Mesodermal cell (in vitro differentiated cells): ENCODE results near the gene RIPK3.
"Not testable (repeated sequence)": the region's sequence is repeated elsewhere in the genome, so short reads cannot be mapped to it uniquely, and the experiment has no call there.

Experiments
- H3K27ac ChIP-seq: 2 replicates; pipeline ENCODE4 v1.7.0; 2013; ENCODE audit warnings: mild to moderate bottlenecking, low read depth, low read length, moderate library complexity; ENCODE audit not compliant: severe bottlenecking
- H3K36me3 ChIP-seq: 2 replicates; pipeline ENCODE4 v1.7.1; 2013; ENCODE audit warnings: mild to moderate bottlenecking, low read length, moderate library complexity; ENCODE audit not compliant: control insufficient read depth, insufficient read depth
- H3K4me1 ChIP-seq: one replicate; pipeline ENCODE4 v1.7.1; 2013; ENCODE audit warnings: mild to moderate bottlenecking, low read length; ENCODE audit not compliant: insufficient read depth, control insufficient read depth, poor library complexity, severe bottlenecking
- H3K4me3 ChIP-seq: 2 replicates; pipeline ENCODE4 v1.7.0; 2013; ENCODE audit warnings: low read length, control low read depth, mild to moderate bottlenecking; ENCODE audit not compliant: insufficient read depth, poor library complexity, severe bottlenecking; ENCODE audit errors: extremely low read depth
- H3K9me3 ChIP-seq: 2 replicates; pipeline ENCODE4 v1.7.1; 2013; ENCODE audit warnings: mild to moderate bottlenecking, low read length, moderate library complexity; ENCODE audit not compliant: control insufficient read depth
- WGBS, 2 experiments: methylation state at CpG; one replicate each; pipeline ENCODE4 v1.1.5; 2013; ENCODE audit warnings: missing lambda C conversion rate in 2 of 2; ENCODE audit not compliant: insufficient coverage in 2 of 2; 5-methylcytosine and 5-hydroxymethylcytosine counted together

The RIPK3 gene

GRCh38 chr14:24360281-24360680 is 20.5 kb upstream of the RIPK3 start:
- H3K4me1 ChIP-seq, result peaks cover 4% of the 10 kb centered on the region
- WGBS, 2 experiments, result 88 to 90% methylated on average over 1 to 2 of the region's 3 CpGs

GRCh38 chr14:24356208-24356607 is 16.4 kb upstream of the RIPK3 start:
- 95% methylated on average over 3 of the region's 4 CpGs; no CpG with 5 or more reads in 1 of the 2 experiments for WGBS, 2 experiments
- no peaks in the 10 kb centered on the region for H3K9me3 ChIP-seq
- H3K27ac ChIP-seq, result no peak overlapping the region
- H3K4me3 ChIP-seq, result no peak overlapping the region
- no peaks in the 10 kb centered on the region for H3K36me3 ChIP-seq
- no peaks in the 10 kb centered on the region for H3K4me1 ChIP-seq

More at GRCh38 chr14:24360281-24360680, 20.5 kb upstream of the RIPK3 start:
- no peak overlapping the region for H3K27ac ChIP-seq
- no peaks in the 10 kb centered on the region for H3K36me3 ChIP-seq
- no peaks in the 10 kb centered on the region for H3K9me3 ChIP-seq
- no peak overlapping the region for H3K4me3 ChIP-seq

GRCh38 chr14:24355009-24355408 is 15.2 kb upstream of the RIPK3 start:
- Histone ChIP-seq H3K4me3 (no peak overlapping the region), H3K4me1 (no peaks in the 10 kb centered on the region), H3K27ac (no peak overlapping the region), H3K9me3 (no peaks in the 10 kb centered on the region), H3K36me3 (no peaks in the 10 kb centered on the region)
- WGBS, 2 experiments, result 79 to 91% methylated on average over 3 to 4 of the region's 7 CpGs

GRCh38 chr14:24354482-24354825 is 14.7 kb upstream of the RIPK3 start:
- H3K27ac ChIP-seq, H3K4me3 ChIP-seq: not testable (repeated sequence)
- 80% methylated on average over 1 of the region's 3 CpGs; no CpG with 5 or more reads in 1 of the 2 experiments for WGBS, 2 experiments

GRCh38 chr14:24353559-24354481 is 14.0 kb upstream of the RIPK3 start:
- 90 to 92% methylated on average over 3 of the region's 5 CpGs for WGBS, 2 experiments
- Histone ChIP-seq H3K27ac (no peak overlapping the region), H3K4me3 (no peak overlapping the region), H3K36me3 (no peaks in the 10 kb centered on the region), H3K9me3 (no peaks in the 10 kb centered on the region), H3K4me1 (no peaks in the 10 kb centered on the region)

More at GRCh38 chr14:24354482-24354825, 14.7 kb upstream of the RIPK3 start:
- not testable (repeated sequence) for H3K4me1 ChIP-seq, H3K9me3 ChIP-seq, H3K36me3 ChIP-seq

GRCh38 chr14:24351517-24351916 is 11.7 kb upstream of the RIPK3 start:
- Histone ChIP-seq H3K9me3 (no peaks in the 10 kb centered on the region), H3K36me3 (no peaks in the 10 kb centered on the region), H3K27ac (no peak overlapping the region), H3K4me1 (no peaks in the 10 kb centered on the region), H3K4me3 (no peak overlapping the region)
- 18 to 30% methylated on average over 3 to 4 of the region's 4 CpGs for WGBS, 2 experiments

GRCh38 chr14:24349742-24350141 is 10.0 kb upstream of the RIPK3 start:
- 57 to 73% methylated on average over 5 of the region's 5 CpGs for WGBS, 2 experiments

GRCh38 chr14:24348186-24348585 is 8.4 kb upstream of the RIPK3 start:
- H3K4me3 ChIP-seq, result no peak overlapping the region
- no peak overlapping the region for H3K27ac ChIP-seq
- WGBS, 2 experiments, result 94 to 100% methylated on average over 2 of the region's 2 CpGs
- H3K36me3 ChIP-seq, result no peaks in the 10 kb centered on the region
- H3K4me1 ChIP-seq, result no peaks in the 10 kb centered on the region
- no peaks in the 10 kb centered on the region for H3K9me3 ChIP-seq

More at GRCh38 chr14:24349742-24350141, 10.0 kb upstream of the RIPK3 start:
- no peaks in the 10 kb centered on the region for H3K4me1 ChIP-seq
- no peaks in the 10 kb centered on the region for H3K36me3 ChIP-seq
- H3K27ac ChIP-seq, result no peak overlapping the region
- no peaks in the 10 kb centered on the region for H3K9me3 ChIP-seq
- no peak overlapping the region for H3K4me3 ChIP-seq

- H3K27ac ChIP-seq, result no peak overlapping the region
- no peaks in the 10 kb centered on the region for H3K36me3 ChIP-seq
- WGBS, 2 experiments, result 50 to 67% methylated on average over 1 of the region's 1 CpG
- no peaks in the 10 kb centered on the region for H3K9me3 ChIP-seq
- no peaks in the 10 kb centered on the region for H3K4me1 ChIP-seq
- no peak overlapping the region for H3K4me3 ChIP-seq
Observed at GRCh38 chr14:24347134-24347533, 7.3 kb upstream of the RIPK3 start.

GRCh38 chr14:24343795-24344660 is 4.2 kb upstream of the RIPK3 start:
- 78 to 80% methylated on average over 2 to 5 of the region's 7 CpGs for WGBS, 2 experiments
- H3K27ac ChIP-seq, result no peak overlapping the region

More at GRCh38 chr14:24343795-24344660, 4.2 kb upstream of the RIPK3 start:
- Histone ChIP-seq H3K36me3 (no peaks in the 10 kb centered on the region), H3K4me3 (no peak overlapping the region), H3K9me3 (no peaks in the 10 kb centered on the region), H3K4me1 (no peaks in the 10 kb centered on the region)
